ENCODE data around the gene NLRC5.
"Not testable (repeated sequence)": the region's sequence is repeated elsewhere in the genome, so short reads cannot be mapped to it uniquely, and the experiment has no call there.

Gene NLRC5

DNA sequence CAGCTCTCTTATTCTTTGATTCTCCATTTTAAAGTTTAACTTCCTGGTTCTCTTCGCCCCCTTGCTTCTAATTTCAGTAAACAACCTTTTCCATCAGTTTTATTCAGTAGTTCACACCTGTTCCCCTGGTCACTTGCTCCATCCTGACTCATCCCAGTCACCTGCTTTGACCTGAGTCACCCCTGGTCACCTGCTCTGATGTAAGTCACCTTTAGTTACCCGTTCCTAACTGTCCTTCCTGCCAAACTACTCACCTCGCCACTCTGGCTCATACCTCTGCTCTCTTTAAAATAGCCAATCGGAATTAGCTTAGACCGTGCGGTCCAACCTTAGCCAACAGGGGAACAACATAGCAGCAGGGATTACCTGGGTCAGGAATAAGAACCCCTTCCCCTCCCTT is 4.7 kb upstream of the NLRC5 start:
- no peak for DNase-seq

DNA sequence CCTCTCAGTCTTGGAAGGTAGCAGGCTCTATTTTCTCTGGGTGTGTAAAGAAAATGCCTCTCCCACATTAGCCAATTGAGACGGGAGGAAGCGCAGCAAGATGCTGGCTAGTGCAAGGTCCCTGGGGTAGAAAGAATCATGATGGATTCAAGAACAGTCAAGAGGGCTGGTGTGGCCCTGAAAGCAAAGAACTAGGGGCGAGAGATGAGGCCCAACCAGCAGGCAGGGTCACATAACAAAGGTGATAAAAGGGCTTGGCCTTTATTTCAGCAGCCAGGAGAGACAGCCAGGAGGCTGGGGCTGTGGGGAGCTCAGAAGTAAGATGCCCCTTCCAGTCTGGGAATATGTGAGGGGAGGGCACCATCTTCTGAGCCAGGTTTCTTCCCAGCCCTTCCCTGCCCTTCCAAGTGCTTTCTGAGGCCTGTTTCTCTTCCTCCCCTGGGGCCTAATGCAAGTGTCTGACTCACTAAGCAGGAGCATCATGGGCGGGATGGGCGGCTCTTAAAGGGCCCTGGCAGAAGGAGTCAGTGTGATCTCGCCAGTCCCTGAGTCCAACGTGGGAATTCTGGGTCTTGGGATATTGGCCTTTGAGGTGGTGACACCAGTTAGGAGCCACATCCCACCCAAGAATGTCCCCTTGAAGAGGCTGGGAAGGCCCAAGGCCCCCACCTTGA is 3.9 kb upstream of the NLRC5 start:
- no peak for DNase-seq

DNA sequence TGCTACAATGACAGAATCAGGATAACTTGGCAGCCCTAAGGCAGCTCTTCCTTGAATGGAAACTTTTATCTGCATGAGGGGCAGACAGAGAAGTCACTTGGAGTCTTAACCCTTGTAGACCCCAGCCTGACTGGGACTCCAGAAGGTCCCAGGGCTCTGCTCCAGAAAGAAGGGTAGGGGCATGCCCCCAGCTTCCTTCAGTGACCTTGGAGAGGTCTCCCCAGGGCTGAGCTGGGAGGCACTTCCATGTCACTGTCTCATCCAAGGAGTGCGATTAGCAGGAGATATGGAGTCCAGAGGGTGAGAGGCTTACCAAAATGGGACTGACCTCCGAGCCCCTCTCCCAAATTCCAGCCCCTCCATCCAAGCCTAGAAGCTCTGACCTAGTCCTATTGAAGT is 3.4 kb upstream of the NLRC5 start:
- DNase-seq, result no peak

DNA sequence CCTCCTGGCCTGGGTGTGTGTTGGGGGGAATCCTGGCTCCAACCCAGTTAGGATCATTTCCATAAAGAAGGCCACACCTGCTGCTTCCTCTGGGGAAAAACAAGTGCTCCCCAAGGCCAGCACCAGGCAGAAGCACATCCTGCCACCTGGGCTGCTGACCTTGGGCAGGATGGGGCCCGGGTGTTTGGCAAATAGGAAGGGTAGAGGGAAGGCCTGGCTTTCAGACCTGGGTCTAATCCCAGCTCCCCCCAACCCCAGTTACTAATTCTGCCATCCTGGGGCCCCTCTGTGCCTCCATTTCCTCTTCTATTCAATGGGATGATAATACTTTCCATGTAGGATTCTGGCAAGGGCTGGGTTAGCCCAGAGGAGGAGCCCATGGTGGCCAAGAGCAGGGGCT is 3.0 kb upstream of the NLRC5 start:
- DNase-seq, result no peak

GRCh38 chr16:56986908-56987307 is 2.4 kb upstream of the NLRC5 start:
- not testable (repeated sequence) for DNase-seq

GRCh38 chr16:56987692-56988091 is 1.7 kb upstream of the NLRC5 start:
- DNase-seq, result no peak

DNA sequence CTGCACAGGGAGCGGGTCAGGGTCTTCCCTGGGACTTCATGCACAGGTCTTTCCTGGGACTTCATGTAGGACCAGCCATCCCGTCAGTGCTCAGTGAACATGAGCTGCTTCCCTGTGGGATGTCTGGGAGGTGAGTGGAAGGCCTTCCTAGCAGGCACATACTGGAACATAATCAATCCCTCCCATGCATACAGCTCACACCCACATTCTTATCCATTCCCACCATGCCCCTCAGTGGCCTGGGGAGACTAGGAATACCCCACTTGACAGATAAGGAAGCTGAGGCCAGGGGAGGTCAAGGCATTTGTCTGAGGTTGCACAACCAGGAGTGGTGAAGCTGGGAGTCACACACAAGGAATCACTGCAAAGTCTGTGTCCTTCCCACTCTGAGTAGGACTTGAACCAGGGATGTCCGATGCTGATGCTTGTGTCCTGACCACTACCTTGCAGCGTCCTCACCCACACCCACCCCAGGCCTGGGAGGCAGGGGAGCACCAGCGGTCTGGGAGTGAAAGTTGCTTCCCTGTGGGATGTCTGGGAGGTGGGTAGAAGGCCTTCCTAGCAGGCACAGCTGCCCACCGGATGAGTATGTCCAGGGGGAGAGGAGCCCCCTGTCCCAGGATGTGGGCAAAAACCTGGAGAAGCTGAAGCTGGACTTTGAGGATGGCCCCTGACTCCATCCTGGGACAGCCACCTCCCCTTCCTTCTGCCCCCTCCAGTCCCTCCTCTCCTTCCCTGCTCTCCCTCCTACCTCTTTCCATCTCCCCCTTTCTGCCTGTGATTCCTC is 1.0 kb upstream of the NLRC5 start:
- DNase-seq, result no peak

DNA sequence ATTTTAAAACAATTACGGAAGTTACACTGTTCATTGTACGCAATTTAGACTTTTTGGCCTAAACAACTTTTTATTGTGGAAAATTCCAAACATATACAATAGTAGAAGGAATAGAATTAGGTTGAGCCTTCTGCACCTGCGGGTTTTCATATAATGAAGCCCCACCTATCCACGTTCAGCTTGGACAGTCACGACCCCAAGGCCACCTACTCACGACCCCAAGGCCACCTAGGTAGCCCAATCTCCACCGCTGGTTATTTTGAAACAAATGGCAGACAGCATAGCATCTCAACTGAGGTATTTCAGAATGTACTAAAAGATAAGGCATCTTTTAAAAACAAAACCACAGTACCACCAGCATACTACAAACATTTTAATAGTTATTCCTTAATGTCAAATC is 631 bp downstream of the NLRC5 start:
- DNase-seq, result no peak

- no peak for DNase-seq
Measured at GRCh38 chr16:56990407-56991286, 1.3 kb downstream of the NLRC5 start.

- not testable (repeated sequence) for DNase-seq
Measured at GRCh38 chr16:56992431-56992830, 3.1 kb downstream of the NLRC5 start.

DNA sequence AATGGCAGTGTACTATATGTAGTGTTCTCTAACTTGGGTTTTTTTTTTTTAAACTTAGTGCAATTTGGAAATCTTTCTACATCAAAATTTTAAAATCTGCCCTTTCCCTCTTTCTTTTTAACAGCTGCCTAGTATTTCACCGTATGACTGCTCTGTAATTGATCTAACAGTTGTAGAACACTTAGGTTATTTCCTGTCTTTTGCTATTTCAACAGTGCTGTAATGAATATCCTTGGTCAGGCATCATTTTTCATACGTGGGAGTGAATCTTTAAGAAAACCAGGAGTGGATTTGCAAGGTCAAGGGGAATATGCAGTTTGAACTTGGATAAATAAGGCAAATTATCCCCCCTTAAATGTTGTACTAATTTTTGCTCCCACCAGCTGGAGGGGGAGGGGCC is 3.8 kb downstream of the NLRC5 start:
- DNase-seq, result no peak

DNA sequence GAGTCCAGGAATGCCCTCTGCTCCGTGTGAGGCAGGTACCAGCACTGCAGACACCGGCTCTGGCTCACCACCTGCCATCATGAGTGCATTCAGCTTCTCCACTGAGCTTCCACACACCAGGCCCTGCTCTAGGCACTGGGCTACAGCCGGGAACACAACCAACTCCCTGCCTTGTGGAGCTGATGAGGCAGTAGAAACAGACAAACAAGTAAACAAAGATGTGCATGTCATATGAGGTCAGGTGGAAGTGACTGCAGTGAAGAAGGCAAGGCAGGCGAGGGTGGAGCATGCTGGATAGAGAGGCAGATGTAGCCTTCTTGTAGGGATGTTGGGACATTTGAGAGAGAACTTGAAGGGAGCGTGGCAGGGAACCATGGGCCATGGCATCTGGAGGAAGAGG is 5.0 kb downstream of the NLRC5 start:
- no peak for DNase-seq

DNA sequence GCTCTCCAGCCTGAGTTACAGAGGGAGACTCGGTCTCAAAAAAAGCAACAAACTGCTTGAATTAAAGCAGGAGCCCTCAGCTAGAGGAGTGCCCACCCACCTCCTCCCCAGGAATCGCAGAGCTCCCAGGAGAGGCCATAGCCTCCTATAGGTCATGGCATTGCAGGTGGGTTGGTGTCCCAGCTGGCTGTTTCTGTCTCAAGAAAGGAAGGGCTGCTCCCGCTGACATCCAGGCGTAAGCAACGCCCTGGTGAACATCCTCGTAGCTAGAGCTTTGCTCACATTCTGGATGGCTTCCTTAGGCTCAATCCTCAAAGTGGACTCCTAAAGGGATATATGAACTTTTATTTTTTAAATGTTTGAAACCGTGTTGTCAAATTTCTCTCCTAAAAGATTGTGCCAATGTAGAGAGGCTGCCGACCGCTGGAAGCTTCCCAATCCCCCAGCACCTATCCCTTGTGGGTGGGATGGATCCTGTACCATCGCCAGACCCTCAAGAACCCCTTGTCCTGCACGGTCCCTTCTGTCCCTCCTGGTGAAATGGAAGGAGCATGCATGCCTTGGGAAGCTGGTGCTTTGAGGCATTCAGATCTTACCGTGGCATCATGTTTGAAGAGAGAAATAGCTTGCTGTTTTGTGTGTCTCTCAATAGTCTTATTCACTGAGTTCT is 5.9 kb downstream of the NLRC5 start:
- DNase-seq, result no peak

GRCh38 chr16:56997264-56997663 is 7.9 kb downstream of the NLRC5 start:
- DNase-seq, result no peak

DNA sequence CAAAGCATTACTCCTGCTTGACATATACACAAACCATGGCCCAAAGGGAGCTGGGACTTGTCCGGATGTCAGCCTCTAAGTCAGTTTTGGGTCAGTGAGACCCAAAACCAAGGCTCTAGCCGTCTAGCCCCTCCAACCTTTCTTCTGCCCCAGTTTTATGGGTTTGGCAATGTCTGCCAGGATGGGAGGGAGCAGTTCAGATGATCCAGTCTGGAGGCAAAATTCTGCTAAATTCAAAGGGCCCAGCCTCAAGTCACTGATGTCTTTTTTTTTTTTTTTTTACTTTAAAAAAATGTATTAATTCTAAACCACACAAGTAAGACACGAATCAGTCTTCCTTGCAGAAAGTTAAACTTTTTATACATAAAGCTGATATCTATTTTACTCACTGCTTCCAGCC is 8.6 kb downstream of the NLRC5 start:
- DNase-seq, result no peak

DNA sequence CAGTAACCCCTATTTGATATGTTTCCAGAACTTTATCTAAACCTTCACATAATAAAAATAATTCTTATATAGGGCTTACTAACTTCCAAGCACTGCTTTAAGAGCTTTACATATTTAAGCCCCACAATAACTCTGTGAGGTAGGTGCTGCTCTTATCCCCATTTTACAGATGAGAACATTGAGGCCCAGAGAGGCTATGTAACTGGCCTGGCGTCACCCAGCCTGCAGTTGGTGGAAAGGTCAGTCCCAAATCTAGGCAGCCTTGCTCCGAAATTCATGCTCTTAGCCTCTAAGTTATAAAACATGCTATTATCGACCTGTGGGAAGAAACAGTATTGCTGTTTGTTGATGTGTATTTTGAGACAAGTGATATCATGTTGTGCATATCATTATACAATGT is 9.0 kb downstream of the NLRC5 start:
- no peak for DNase-seq

DNA sequence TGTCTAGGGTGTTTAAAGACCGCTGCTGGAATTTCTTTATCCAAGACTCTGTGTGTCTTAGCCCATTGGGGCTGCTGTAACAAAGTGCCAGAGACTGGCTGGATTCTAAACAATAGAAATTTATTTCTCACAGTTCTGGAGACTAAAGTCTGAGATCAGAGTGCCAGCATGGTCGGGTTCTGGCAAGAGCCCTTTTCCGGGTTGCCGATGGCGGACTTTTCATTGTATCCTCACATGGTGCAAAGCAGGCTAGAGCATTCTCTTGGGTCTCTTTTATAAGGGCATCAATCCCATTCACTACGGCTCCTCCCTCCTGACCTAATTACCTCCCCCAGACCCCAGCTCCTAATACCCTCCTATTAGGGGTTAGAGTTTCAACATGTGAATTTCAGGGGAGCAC is 9.5 kb downstream of the NLRC5 start:
- DNase-seq, result no peak

DNA sequence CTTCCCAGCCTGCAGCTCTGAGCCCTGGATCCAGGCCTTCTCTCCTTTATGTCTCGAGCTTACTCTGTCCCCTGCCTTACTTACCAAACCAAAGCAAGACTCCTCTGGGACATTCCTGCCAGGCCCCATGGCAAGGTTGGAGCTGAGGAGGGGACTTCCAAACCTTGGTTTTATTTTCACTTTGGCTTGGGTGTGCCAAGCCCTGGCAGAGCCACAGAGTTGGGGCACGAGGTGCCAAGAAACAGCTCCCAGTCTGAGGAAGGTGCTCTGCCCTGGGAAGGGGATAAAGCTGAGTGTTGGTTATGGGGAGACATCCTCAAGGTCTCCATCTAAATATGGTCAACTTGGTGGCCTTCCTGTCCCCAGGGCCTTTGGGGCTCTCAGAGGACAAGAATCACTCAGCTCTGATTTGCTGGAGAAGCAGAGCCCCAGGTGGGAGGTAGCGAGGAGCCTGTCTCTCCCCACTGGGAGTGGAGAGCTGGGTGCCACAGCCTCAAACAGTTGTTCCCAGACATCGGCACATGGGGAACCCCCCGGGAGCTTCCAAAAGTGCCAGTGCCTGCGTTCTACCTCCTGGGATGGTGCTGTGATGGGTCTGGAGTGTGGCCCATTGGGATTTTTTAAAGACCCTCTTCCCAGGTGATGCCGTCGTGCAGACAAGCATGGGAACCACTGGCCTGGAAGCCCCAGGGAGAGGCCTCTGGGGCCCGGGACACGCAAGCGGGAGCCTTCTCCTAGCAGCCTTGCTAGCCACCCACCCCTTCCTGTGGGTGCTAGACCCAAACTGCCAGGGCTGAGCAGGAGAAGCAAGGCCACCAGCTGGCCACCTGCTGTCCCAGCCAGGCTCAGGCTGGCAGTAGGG is 10.3 kb downstream of the NLRC5 start:
- no peak for DNase-seq

DNA sequence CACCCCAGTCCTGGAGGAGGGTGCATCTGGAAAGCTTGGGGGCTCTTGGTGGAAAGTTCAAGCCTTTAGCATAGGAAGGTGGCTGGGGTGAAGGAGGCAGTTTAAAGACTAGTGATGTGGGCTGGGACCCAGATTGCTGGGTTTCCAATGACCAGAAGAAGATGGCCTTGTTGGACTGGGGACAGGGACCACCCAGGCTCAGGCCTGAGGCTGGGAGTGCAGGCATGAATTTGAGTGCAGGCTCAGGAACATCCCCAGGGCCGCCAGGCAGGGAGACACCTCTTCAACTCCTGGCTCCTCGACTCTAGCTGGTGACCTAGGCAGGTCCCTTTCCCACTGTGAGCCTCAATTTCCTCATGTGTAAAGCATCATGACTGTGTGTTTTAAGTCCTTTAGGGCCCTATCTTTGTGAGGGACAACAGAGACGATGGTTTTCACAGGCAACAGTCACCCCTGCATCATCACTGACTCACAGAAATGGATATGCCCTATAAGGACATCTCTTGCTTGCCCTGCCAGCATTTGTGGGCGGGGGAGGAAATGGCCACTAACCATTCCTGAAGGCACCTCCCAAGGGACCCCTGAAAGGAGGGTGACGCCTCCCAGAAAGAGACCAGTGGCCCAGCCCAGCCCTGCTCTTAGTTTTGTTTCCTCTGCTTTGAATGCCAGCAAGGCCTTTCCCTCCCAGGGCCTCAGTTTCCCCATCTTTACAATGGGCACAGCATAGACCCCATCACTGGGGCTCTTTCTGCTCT is 11.1 kb downstream of the NLRC5 start:
- DNase-seq, result no peak

- DNase-seq, result no peak
Measured at GRCh38 chr16:57001026-57001679, 11.8 kb downstream of the NLRC5 start.

Measured in cerebellar nuclear complex (tissue), 1 donor.